SU-DHL-6 (cell line): ENCODE data around the gene SEC16A.

Source experiments
- H2AFZ ChIP-seq: fragments of 200-600 bp; sonication (generic); 2 replicates; pipeline ENCODE4 v1.6.1; 2014; ENCODE audit warnings: low read depth, mild to moderate bottlenecking, moderate library complexity, mixed read lengths, antibody characterized with exemption, low read length; ENCODE audit not compliant: severe bottlenecking
- H3F3A ChIP-seq: fragments of 200-600 bp; shearing (Covaris generic); 2 replicates; pipeline ENCODE4 v1.6.0; 2016; ENCODE audit warnings: antibody characterized with exemption, mild to moderate bottlenecking; ENCODE audit not compliant: insufficient read depth
- H3K27ac ChIP-seq: fragments of 200-600 bp; sonication (generic); 2 replicates; pipeline ENCODE4 v1.5.1; 2016; ENCODE audit warnings: low read depth, mild to moderate bottlenecking, low read length, moderate library complexity, mixed read lengths
- H3K27me3 ChIP-seq: fragments of 200-600 bp; sonication (generic), shearing (Covaris generic); 2 replicates; pipeline ENCODE4 v1.6.0; 2014; ENCODE audit warnings: mild to moderate bottlenecking, low read length
- H3K36me3 ChIP-seq: fragments of 200-600 bp; sonication (generic); 2 replicates; pipeline ENCODE4 v1.6.1; 2014; ENCODE audit warnings: mild to moderate bottlenecking, low read length, mixed read lengths
- H3K4me2 ChIP-seq: fragments of 300-600, 200-600 bp; shearing (Covaris generic), sonication (generic); 2 replicates; pipeline ENCODE4 v1.6.0; 2014; ENCODE audit warnings: low read length, low read depth, mild to moderate bottlenecking; ENCODE audit not compliant: poor library complexity, severe bottlenecking
- H3K4me3 ChIP-seq: fragments of 200-600 bp; sonication (generic); 2 replicates; pipeline ENCODE4 v1.5.1; 2014; ENCODE audit warnings: antibody characterized with exemption, low read length, mild to moderate bottlenecking, mixed read lengths; ENCODE audit not compliant: insufficient read depth, poor library complexity, severe bottlenecking
- H3K79me2 ChIP-seq: fragments of 200-600 bp; sonication (generic); 2 replicates; pipeline ENCODE4 v1.6.1; 2014; ENCODE audit warnings: mild to moderate bottlenecking, low read length, moderate library complexity; ENCODE audit not compliant: insufficient read depth
- H3K9ac ChIP-seq: fragments of 200-600 bp; sonication (generic); 2 replicates; pipeline ENCODE4 v1.7.0; 2014; ENCODE audit warnings: mild to moderate bottlenecking, low read length
- H3K9me2 ChIP-seq: fragments of 200-600 bp; sonication (generic); replicated peaks from 2 replicates; pipeline ENCODE4 v1.6.1; 2014; ENCODE audit warnings: low read length; ENCODE audit not compliant: insufficient read depth
- H3K9me3 ChIP-seq: fragments of 200-600 bp; sonication (generic); 2 replicates; pipeline ENCODE4 v1.6.1; 2014; ENCODE audit warnings: low read length, mixed read lengths; ENCODE audit not compliant: insufficient read depth
- H4K20me1 ChIP-seq: fragments of 200-600 bp; sonication (generic); 2 replicates; pipeline ENCODE4 v1.6.1; 2014; ENCODE audit warnings: low read depth, mild to moderate bottlenecking, antibody characterized with exemption, low read length, moderate library complexity, mixed read lengths
- CTCF ChIP-seq: fragments of 200-600 bp; sonication (generic); IDR thresholded peaks from one replicate; pipeline ENCODE4 v1.5.1; 2017; ENCODE audit warnings: antibody characterized with exemption, mild to moderate bottlenecking, low read length, moderate library complexity; ENCODE audit not compliant: insufficient read depth, poor library complexity, severe bottlenecking
- EZH2phosphoT487 ChIP-seq: fragments of 200-600 bp; sonication (generic), shearing (Covaris generic); conservative IDR thresholded peaks from 2 replicates; pipeline ENCODE4 v1.6.1; 2018; ENCODE audit warnings: mild to moderate bottlenecking, antibody characterized with exemption, low read length, moderate library complexity, mixed read lengths

SEC16A gene

GRCh38 chr9:136400038-136400834, 82.6 kb downstream of the SEC16A start, which contains the start of gene SNAPC4:
SNAPC4 (minus strand) TSS chr9:136400170; CDS start chr9:136398428, 1,742 bp downstream.
- Histone ChIP-seq H3K4me2 (peak within 1 kb of the TSS; percentile 79), H3K9me2 (no peaks in the 10 kb centered on the region), H3K9ac (peak within 1 kb of the TSS; percentile 90), H3K27me3 (no peaks in the 10 kb centered on the region), H3F3A (peaks cover 11% of the 10 kb centered on the region; the same call in 1 of the 2 replicates), H3K9me3 (no peaks in the 10 kb centered on the region), H3K27ac (peak within 1 kb of the TSS; percentile 38), H4K20me1 (no peaks in the 10 kb centered on the region; the same call in 1 of the 2 replicates), H2AFZ (peak within 1 kb of the TSS; percentile 32), H3K79me2 (peaks cover 22% of the 10 kb centered on the region), H3K4me3 (peak within 1 kb of the TSS; percentile 94), H3K36me3 (0 out of 2 replicates have a peak, but pooled peaks cover 3% of the 10 kb centered on the region)
- no peak for TF ChIP-seq EZH2phosphoT487
- peak; percentile 77 for TF ChIP-seq CTCF

GRCh38 chr9:136399176-136400037, 83.4 kb downstream of the SEC16A start:
- Histone ChIP-seq H3K27me3 (no peaks in the 10 kb centered on the region), H3K27ac (peak overlapping the region; percentile 38), H2AFZ (peak overlapping the region; percentile 32), H3K36me3 (no peaks in the 10 kb centered on the region), H3K4me2 (peak overlapping the region; percentile 79), H3K79me2 (peaks cover 22% of the 10 kb centered on the region), H3K9me3 (no peaks in the 10 kb centered on the region), H3F3A (peaks cover 11% of the 10 kb centered on the region; the same call in 1 of the 2 replicates), H3K9ac (peak overlapping the region; percentile 90), H3K9me2 (no peaks in the 10 kb centered on the region), H3K4me3 (peak overlapping the region; percentile 94), H4K20me1 (no peaks in the 10 kb centered on the region; the same call in 1 of the 2 replicates)
- no peak for TF ChIP-seq CTCF
- no peak for TF ChIP-seq EZH2phosphoT487

GRCh38 chr9:136398286-136398685, 84.6 kb downstream of the SEC16A start:
- no peak for TF ChIP-seq CTCF
- TF ChIP-seq EZH2phosphoT487 = no peak
- H3K27ac ChIP-seq = no peak overlapping the region
- no peaks in the 10 kb centered on the region for H3K27me3 ChIP-seq
- peaks cover 11% of the 10 kb centered on the region; the same call in 1 of the 2 replicates for H3F3A ChIP-seq
- peaks cover 22% of the 10 kb centered on the region for H3K79me2 ChIP-seq
- peak overlapping the region; percentile 90 for H3K9ac ChIP-seq
- H3K9me3 ChIP-seq = no peaks in the 10 kb centered on the region
- H3K4me3 ChIP-seq = no peak overlapping the region
- no peaks in the 10 kb centered on the region for H3K36me3 ChIP-seq
- H3K4me2 ChIP-seq = peak overlapping the region; percentile 79
- no peak overlapping the region for H2AFZ ChIP-seq
- no peaks in the 10 kb centered on the region; the same call in 1 of the 2 replicates for H4K20me1 ChIP-seq
- H3K9me2 ChIP-seq = no peaks in the 10 kb centered on the region
